Measurements from ENCODE around the gene ZNF518A. TPM values are rescaled to one million over a fixed set of nuclear protein-coding genes. Genes with fewer than 3 reads are reported as not detected.

ZNF518A gene
- polyA plus RNA-seq, 3 donors, result 9.5 to 15.8 (median 13.2) TPM

DNA sequence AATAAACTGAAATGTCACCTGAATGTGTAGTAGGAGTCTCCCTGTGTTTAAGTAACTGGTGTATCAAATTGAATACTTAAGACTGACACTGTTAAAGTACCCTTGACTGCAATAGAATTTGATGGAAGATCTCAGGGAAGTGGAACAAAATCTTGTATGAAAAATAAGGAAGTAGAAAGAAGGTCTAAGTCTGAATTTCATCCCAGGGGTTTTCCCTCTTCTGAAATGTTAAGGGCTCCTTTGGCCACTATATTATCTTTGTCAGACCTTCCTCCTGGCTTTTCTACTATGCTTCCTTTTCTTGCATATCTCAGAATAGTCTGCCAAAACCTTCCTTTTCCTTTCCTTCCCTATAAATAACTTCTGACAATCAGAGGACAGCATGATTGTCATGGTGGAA lies 81.7 kb downstream of the ZNF518A start:
- H2AFZ ChIP-seq (ENCODE audit: insufficient read depth, low read depth, low read length, poor library complexity, severe bottlenecking), result no peak overlapping the region
- no peak overlapping the region for H3K4me3 ChIP-seq (replicated peaks in 1 of 3; ENCODE audit: low read depth in 2 of 3, low read length in 3 of 3)
- Mint-ChIP-seq H3K27me3 (ENCODE audit: low read depth in 3 of 3) (no peaks in the 10 kb centered on the region), H3K4me1 (peaks cover 6% of the 10 kb centered on the region), H3K36me3 (peaks cover 0 to 1% of the 10 kb centered on the region in 2 donors), H3K27ac (peak overlapping the region in 2 of 7 donors; percentile 6 to 12), H3K9me3 (no peaks in the 10 kb centered on the region), H3K4me3 (no peak overlapping the region)
- no peaks in the 10 kb centered on the region for H3K79me2 ChIP-seq (ENCODE audit: insufficient read depth, low read length)
- TF ChIP-seq, protein P1, sequence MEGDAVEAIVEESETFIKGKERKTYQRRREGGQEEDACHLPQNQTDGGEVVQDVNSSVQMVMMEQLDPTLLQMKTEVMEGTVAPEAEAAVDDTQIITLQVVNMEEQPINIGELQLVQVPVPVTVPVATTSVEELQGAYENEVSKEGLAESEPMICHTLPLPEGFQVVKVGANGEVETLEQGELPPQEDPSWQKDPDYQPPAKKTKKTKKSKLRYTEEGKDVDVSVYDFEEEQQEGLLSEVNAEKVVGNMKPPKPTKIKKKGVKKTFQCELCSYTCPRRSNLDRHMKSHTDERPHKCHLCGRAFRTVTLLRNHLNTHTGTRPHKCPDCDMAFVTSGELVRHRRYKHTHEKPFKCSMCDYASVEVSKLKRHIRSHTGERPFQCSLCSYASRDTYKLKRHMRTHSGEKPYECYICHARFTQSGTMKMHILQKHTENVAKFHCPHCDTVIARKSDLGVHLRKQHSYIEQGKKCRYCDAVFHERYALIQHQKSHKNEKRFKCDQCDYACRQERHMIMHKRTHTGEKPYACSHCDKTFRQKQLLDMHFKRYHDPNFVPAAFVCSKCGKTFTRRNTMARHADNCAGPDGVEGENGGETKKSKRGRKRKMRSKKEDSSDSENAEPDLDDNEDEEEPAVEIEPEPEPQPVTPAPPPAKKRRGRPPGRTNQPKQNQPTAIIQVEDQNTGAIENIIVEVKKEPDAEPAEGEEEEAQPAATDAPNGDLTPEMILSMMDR (IDR thresholded peaks at IDR 0.05), result no peak
- intact Hi-C loops (cut with micrococcal nuclease), result no loop called here
- H3K4me2 ChIP-seq (replicated peaks; ENCODE audit: extremely low read depth, low read length, poor library complexity, severe bottlenecking), result no peak overlapping the region
- H3K4me1 ChIP-seq (ENCODE audit: control insufficient read depth in 1 of 2, insufficient read depth in 2 of 2, low read length in 2 of 2), result no peaks in the 10 kb centered on the region
- H3K9me3 ChIP-seq (replicated peaks in 1 of 2; ENCODE audit: control insufficient read depth in 1 of 2, insufficient read depth in 1 of 2, low read length in 2 of 2), result no peaks in the 10 kb centered on the region
- H3K27ac ChIP-seq (ENCODE audit: low read depth in 1 of 2, low read length in 2 of 2), result no peak overlapping the region
- no peaks in the 10 kb centered on the region for H3K27me3 ChIP-seq (ENCODE audit: control insufficient read depth in 2 of 2, insufficient read depth in 2 of 2, low read length in 2 of 2)
- DNase-seq, result peak; percentile 2 to 21 (median 5)
- no peaks in the 10 kb centered on the region for H4K20me1 ChIP-seq (ENCODE audit: insufficient read depth, low read length)
- no peak overlapping the region for H3K9ac ChIP-seq (ENCODE audit: insufficient read depth, low read length, poor library complexity, severe bottlenecking)
- no peaks in the 10 kb centered on the region for H3K36me3 ChIP-seq (replicated peaks in 1 of 2; ENCODE audit: control insufficient read depth in 1 of 2, insufficient read depth in 2 of 2, low read length in 2 of 2)

DNA sequence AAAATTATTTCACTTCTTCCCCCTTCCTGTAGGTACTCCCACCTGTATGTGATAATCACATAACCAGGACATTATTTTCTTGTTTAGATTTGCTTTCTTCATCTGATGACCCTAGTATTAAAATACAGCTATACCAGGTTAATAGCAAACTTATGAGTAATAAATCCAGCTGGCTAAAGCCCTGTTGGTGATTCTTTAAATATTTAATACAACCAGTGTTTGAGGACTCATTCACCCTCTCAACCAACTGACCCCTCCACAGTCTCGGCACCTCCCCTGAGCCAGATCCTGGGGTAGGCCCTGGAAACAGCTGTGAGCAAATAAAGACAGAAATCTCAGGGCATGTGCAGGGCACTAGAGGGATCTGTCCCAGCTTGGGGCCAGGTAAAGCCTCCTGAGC lies 82.8 kb downstream of the ZNF518A start:
- TF ChIP-seq, protein P1 (IDR thresholded peaks at IDR 0.05), result no peak
- H3K9me3 Mint-ChIP-seq, result no peaks in the 10 kb centered on the region
- H3K4me2 ChIP-seq (replicated peaks; ENCODE audit: extremely low read depth, low read length, poor library complexity, severe bottlenecking), result no peak overlapping the region
- H2AFZ ChIP-seq (ENCODE audit: insufficient read depth, low read depth, low read length, poor library complexity, severe bottlenecking), result no peak overlapping the region
- no peaks in the 10 kb centered on the region for H3K4me1 ChIP-seq (ENCODE audit: control insufficient read depth in 1 of 2, insufficient read depth in 2 of 2, low read length in 2 of 2)
- H3K27me3 Mint-ChIP-seq (ENCODE audit: low read depth in 3 of 3), result no peaks in the 10 kb centered on the region
- no peak for DNase-seq
- H3K27ac Mint-ChIP-seq, result no peak overlapping the region
- intact Hi-C loops (cut with micrococcal nuclease), result no loop called here
- no peak overlapping the region for H3K4me3 ChIP-seq (replicated peaks in 1 of 3; ENCODE audit: low read depth in 2 of 3, low read length in 3 of 3)
- no peaks in the 10 kb centered on the region for H4K20me1 ChIP-seq (ENCODE audit: insufficient read depth, low read length)
- H3K4me1 Mint-ChIP-seq, result peaks cover 6% of the 10 kb centered on the region
- no peaks in the 10 kb centered on the region for H3K27me3 ChIP-seq (ENCODE audit: control insufficient read depth in 2 of 2, insufficient read depth in 2 of 2, low read length in 2 of 2)
- no peak overlapping the region for H3K27ac ChIP-seq (ENCODE audit: low read depth in 1 of 2, low read length in 2 of 2)
- H3K79me2 ChIP-seq (ENCODE audit: insufficient read depth, low read length), result no peaks in the 10 kb centered on the region
- peaks cover 0 to 1% of the 10 kb centered on the region in 2 donors for H3K36me3 Mint-ChIP-seq
- no peak overlapping the region for H3K9ac ChIP-seq (ENCODE audit: insufficient read depth, low read length, poor library complexity, severe bottlenecking)
- H3K9me3 ChIP-seq (replicated peaks in 1 of 2; ENCODE audit: control insufficient read depth in 1 of 2, insufficient read depth in 1 of 2, low read length in 2 of 2), result no peaks in the 10 kb centered on the region
- H3K4me3 Mint-ChIP-seq, result no peak overlapping the region
- WGBS (ENCODE audit: insufficient coverage), result 100% methylated on average over 1 of the region's 1 CpG
- no peaks in the 10 kb centered on the region for H3K36me3 ChIP-seq (replicated peaks in 1 of 2; ENCODE audit: control insufficient read depth in 1 of 2, insufficient read depth in 2 of 2, low read length in 2 of 2)

Small RNA genes within 50 kb of the gene (small RNA-seq; reads per million reads assigned to genes)
- gene RNU6-271P (ENCODE audit: insufficient read length, low read depth), result not detected

Other genes starting within 250 kb of the ZNF518A start
- 1 to 10 TPM in 1 of 3 donors, under 1 TPM in 1, not detected in 1; 0.08 to 1.8 TPM for gene CC2D2B, start 222.3 kb upstream of the ZNF518A start, polyA plus RNA-seq
- gene CCNJ, start 86.7 kb upstream of the ZNF518A start, polyA plus RNA-seq, result 1 to 10 TPM; 1.3 to 9.2 (median 2.5) TPM
- gene BLNK, start 141.3 kb downstream of the ZNF518A start, polyA plus RNA-seq, result 1 to 10 TPM; 1.4 to 1.9 (median 1.5) TPM
- gene DNTT, start 174.1 kb downstream of the ZNF518A start, polyA plus RNA-seq, result not detected
- not detected for gene OPALIN, start 228.7 kb downstream of the ZNF518A start, polyA plus RNA-seq

Data from CD14-positive monocyte (primary cell).